PC-9 (cell line): ENCODE data around the gene GLP2R.

ENCODE experiments used
- EZH2 ChIP-seq: fragments of 200-600 bp; sonication (generic); IDR thresholded peaks from 2 replicates; pipeline ENCODE4 v1.8.0; 2017; ENCODE audit warnings: antibody characterized with exemption, low read depth
- TF ChIP-seq, protein P1 (sequence below): fragments of 200-600 bp; sonication (generic); conservative IDR thresholded peaks from 2 replicates; pipeline ENCODE4 v1.6.1; 2017; ENCODE audit warnings: mixed run types, antibody characterized with exemption, mild to moderate bottlenecking, moderate library complexity

DNA sequence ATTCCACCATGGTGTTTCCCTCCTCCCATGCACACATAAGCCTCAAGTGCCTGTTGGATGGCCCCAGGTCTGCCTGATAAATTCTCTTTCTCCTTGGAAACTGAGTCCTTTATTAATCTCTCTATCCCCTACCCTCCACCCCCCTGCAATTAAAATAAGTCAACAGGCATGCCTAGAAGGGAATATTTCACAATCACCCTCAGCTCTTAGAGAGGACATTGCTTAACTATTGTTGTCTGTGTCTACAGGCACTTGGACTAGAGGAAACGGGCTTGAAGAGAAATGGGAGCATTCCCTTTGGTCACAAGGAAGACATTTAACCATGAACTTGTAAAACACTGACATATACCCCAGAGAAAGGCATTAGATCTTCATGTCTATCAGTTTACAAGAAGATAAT lies 39.9 kb downstream of the GLP2R start:
- TF ChIP-seq, protein P1, sequence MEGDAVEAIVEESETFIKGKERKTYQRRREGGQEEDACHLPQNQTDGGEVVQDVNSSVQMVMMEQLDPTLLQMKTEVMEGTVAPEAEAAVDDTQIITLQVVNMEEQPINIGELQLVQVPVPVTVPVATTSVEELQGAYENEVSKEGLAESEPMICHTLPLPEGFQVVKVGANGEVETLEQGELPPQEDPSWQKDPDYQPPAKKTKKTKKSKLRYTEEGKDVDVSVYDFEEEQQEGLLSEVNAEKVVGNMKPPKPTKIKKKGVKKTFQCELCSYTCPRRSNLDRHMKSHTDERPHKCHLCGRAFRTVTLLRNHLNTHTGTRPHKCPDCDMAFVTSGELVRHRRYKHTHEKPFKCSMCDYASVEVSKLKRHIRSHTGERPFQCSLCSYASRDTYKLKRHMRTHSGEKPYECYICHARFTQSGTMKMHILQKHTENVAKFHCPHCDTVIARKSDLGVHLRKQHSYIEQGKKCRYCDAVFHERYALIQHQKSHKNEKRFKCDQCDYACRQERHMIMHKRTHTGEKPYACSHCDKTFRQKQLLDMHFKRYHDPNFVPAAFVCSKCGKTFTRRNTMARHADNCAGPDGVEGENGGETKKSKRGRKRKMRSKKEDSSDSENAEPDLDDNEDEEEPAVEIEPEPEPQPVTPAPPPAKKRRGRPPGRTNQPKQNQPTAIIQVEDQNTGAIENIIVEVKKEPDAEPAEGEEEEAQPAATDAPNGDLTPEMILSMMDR: no peak
- TF ChIP-seq EZH2: no peak
